ENCODE data around the gene POLL. TPM values are rescaled to one million over a fixed set of nuclear protein-coding genes. Genes with fewer than 3 reads are reported as not detected.

The POLL gene
- total RNA-seq, 4 donors from 2014 or later = 23.2 to 27.2 (median 26.0) TPM

GRCh38 chr10:101559596-101560297, 28.3 kb downstream of the POLL start:
- WGBS = 76% methylated on average over 7 of the region's 12 CpGs
- Histone ChIP-seq H3K4me1 (no peaks in the 10 kb centered on the region), H3K27me3 (peaks cover 0 to 51% (median 0%) of the 10 kb centered on the region in 4 donors), H3K9me3 (no peaks in the 10 kb centered on the region), H3K27ac (replicated peaks in 1 of 4) (no peak overlapping the region), H3K4me3 (no peak overlapping the region), H3K36me3 (peaks cover 2 to 12% (median 9%) of the 10 kb centered on the region in 4 donors)
- TF ChIP-seq EP300 (IDR thresholded peaks at IDR 0.05) = no peak
- TF ChIP-seq POLR2A (IDR thresholded peaks at IDR 0.05; ENCODE audit: low read depth) = no peak
- no peak for TF ChIP-seq POLR2AphosphoS5 (IDR thresholded peaks at IDR 0.05)
- TF ChIP-seq CTCF (IDR thresholded peaks at IDR 0.05) = no peak
- no peak for DNase-seq (ENCODE audit: extremely low spot score)
- intact Hi-C loops (cut with DNase I) = no loop called here

- no peaks in the 10 kb centered on the region for H3K9me3 ChIP-seq
- no peaks in the 10 kb centered on the region for H3K4me1 ChIP-seq
- intact Hi-C loops (cut with DNase I) = no loop called here
- WGBS = 80% methylated on average over 16 of the region's 18 CpGs
- no peak for TF ChIP-seq POLR2A (IDR thresholded peaks at IDR 0.05; ENCODE audit: low read depth)
- TF ChIP-seq EP300 (IDR thresholded peaks at IDR 0.05) = no peak
- TF ChIP-seq POLR2AphosphoS5 (IDR thresholded peaks at IDR 0.05) = no peak
- no peak for TF ChIP-seq CTCF (IDR thresholded peaks at IDR 0.05)
- H3K36me3 ChIP-seq = peaks cover 5 to 20% (median 17%) of the 10 kb centered on the region in 4 donors
- no peak overlapping the region for H3K4me3 ChIP-seq
- no peak overlapping the region for H3K27ac ChIP-seq (replicated peaks in 1 of 4)
- peak; percentile 34 for DNase-seq (ENCODE audit: extremely low spot score)
- H3K27me3 ChIP-seq = peaks cover 0 to 43% (median 0%) of the 10 kb centered on the region in 4 donors
Observed at GRCh38 chr10:101558671-101559595, 29.1 kb downstream of the POLL start.

GRCh38 chr10:101558204-101558603, 29.9 kb downstream of the POLL start:
- intact Hi-C loops (cut with DNase I) = no loop called here
- DNase-seq (ENCODE audit: extremely low spot score) = peak; percentile 37
- Histone ChIP-seq H3K4me1 (no peaks in the 10 kb centered on the region), H3K9me3 (no peaks in the 10 kb centered on the region), H3K27ac (replicated peaks in 1 of 4) (no peak overlapping the region), H3K27me3 (peaks cover 0 to 36% (median 0%) of the 10 kb centered on the region in 4 donors), H3K4me3 (no peak overlapping the region), H3K36me3 (peaks cover 8 to 28% (median 24%) of the 10 kb centered on the region in 4 donors)
- TF ChIP-seq POLR2A (IDR thresholded peaks at IDR 0.05; ENCODE audit: low read depth) (no peak), CTCF (IDR thresholded peaks at IDR 0.05) (no peak), EP300 (IDR thresholded peaks at IDR 0.05) (no peak), POLR2AphosphoS5 (IDR thresholded peaks at IDR 0.05) (no peak)
- WGBS = 50% methylated on average over 1 of the region's 2 CpGs

- H3K27me3 ChIP-seq = peaks cover 0 to 29% (median 0%) of the 10 kb centered on the region in 4 donors
- H3K27ac ChIP-seq (replicated peaks in 1 of 4) = no peak overlapping the region
- TF ChIP-seq EP300 (IDR thresholded peaks at IDR 0.05) = no peak
- TF ChIP-seq POLR2AphosphoS5 (IDR thresholded peaks at IDR 0.05) = no peak
- no peak for TF ChIP-seq CTCF (IDR thresholded peaks at IDR 0.05)
- TF ChIP-seq POLR2A (IDR thresholded peaks at IDR 0.05; ENCODE audit: low read depth) = no peak
- 87% methylated on average over 2 of the region's 2 CpGs for WGBS
- intact Hi-C loops (cut with DNase I) = no loop called here
- no peaks in the 10 kb centered on the region for H3K9me3 ChIP-seq
- no peak overlapping the region for H3K4me3 ChIP-seq
- peaks cover 12 to 34% (median 30%) of the 10 kb centered on the region in 4 donors for H3K36me3 ChIP-seq
- no peaks in the 10 kb centered on the region for H3K4me1 ChIP-seq
- DNase-seq (ENCODE audit: extremely low spot score) = peak; percentile 92
Observed at GRCh38 chr10:101557541-101557940, 30.5 kb downstream of the POLL start.
